ENCODE measurements around the gene AP3D1. TPM values are rescaled to one million over a fixed set of nuclear protein-coding genes. Genes with fewer than 3 reads are reported as not detected.

Gene AP3D1
- total RNA-seq, 2 donors from 2014 or later = 126 to 191 TPM

GRCh38 chr19:2111886-2112285 lies 39.5 kb downstream of the AP3D1 start:
- ATAC-seq (no peak), DNase-seq (ENCODE audit: low spot score) (no peak)
- Mint-ChIP-seq H3K9me3 (no peaks in the 10 kb centered on the region), H3K4me1 (ENCODE audit: low read depth in 2 of 2) (peaks cover 11 to 16% of the 10 kb centered on the region in 2 donors), H3K27ac (peak overlapping the region in 1 of 2 donors; percentile 28), H3K4me3 (no peak overlapping the region), H3K36me3 (peaks cover 21% of the 10 kb centered on the region), H3K27me3 (no peaks in the 10 kb centered on the region)

- H3K9me3 Mint-ChIP-seq = no peaks in the 10 kb centered on the region
- H3K4me3 Mint-ChIP-seq = no peak overlapping the region
- H3K27me3 Mint-ChIP-seq = no peaks in the 10 kb centered on the region
- H3K4me1 Mint-ChIP-seq (ENCODE audit: low read depth in 2 of 2) = peaks cover 11 to 16% of the 10 kb centered on the region in 2 donors
- H3K27ac Mint-ChIP-seq = no peak overlapping the region
- DNase-seq (ENCODE audit: low spot score) = no peak
- peaks cover 26% of the 10 kb centered on the region for H3K36me3 Mint-ChIP-seq
- ATAC-seq = no peak
Measured at GRCh38 chr19:2111425-2111824, 39.9 kb downstream of the AP3D1 start.

- DNase-seq (ENCODE audit: low spot score) (no peak), ATAC-seq (no peak)
- H3K36me3 Mint-ChIP-seq = peaks cover 26% of the 10 kb centered on the region
- no peak overlapping the region for H3K27ac Mint-ChIP-seq
- no peak overlapping the region for H3K4me3 Mint-ChIP-seq
- H3K27me3 Mint-ChIP-seq = no peaks in the 10 kb centered on the region
- peaks cover 11 to 16% of the 10 kb centered on the region in 2 donors for H3K4me1 Mint-ChIP-seq (ENCODE audit: low read depth in 2 of 2)
- no peaks in the 10 kb centered on the region for H3K9me3 Mint-ChIP-seq
Measured at GRCh38 chr19:2110822-2111221, 40.5 kb downstream of the AP3D1 start.

- no peak overlapping the region for H3K4me3 Mint-ChIP-seq
- peaks cover 11 to 12% of the 10 kb centered on the region in 2 donors for H3K4me1 Mint-ChIP-seq (ENCODE audit: low read depth in 2 of 2)
- ATAC-seq = no peak
- H3K27me3 Mint-ChIP-seq = no peaks in the 10 kb centered on the region
- H3K27ac Mint-ChIP-seq = no peak overlapping the region
- H3K9me3 Mint-ChIP-seq = no peaks in the 10 kb centered on the region
- H3K36me3 Mint-ChIP-seq = peaks cover 22% of the 10 kb centered on the region
- no peak for DNase-seq (ENCODE audit: low spot score)
Measured at GRCh38 chr19:2109046-2109864, 42.1 kb downstream of the AP3D1 start.

GRCh38 chr19:2108251-2109016 lies 42.9 kb downstream of the AP3D1 start:
- Mint-ChIP-seq H3K9me3 (no peaks in the 10 kb centered on the region), H3K27me3 (no peaks in the 10 kb centered on the region), H3K4me1 (ENCODE audit: low read depth in 2 of 2) (peaks cover 5 to 12% of the 10 kb centered on the region in 2 donors), H3K27ac (no peak overlapping the region), H3K4me3 (no peak overlapping the region), H3K36me3 (peaks cover 24% of the 10 kb centered on the region)
- no peak for DNase-seq (ENCODE audit: low spot score)
- ATAC-seq = peak in 1 of 2 donors; percentile 30

- H3K27ac Mint-ChIP-seq = no peak overlapping the region
- DNase-seq (ENCODE audit: low spot score) = no peak
- H3K27me3 Mint-ChIP-seq = no peaks in the 10 kb centered on the region
- peaks cover 5 to 8% of the 10 kb centered on the region in 2 donors for H3K4me1 Mint-ChIP-seq (ENCODE audit: low read depth in 2 of 2)
- H3K4me3 Mint-ChIP-seq = no peak overlapping the region
- peaks cover 23% of the 10 kb centered on the region for H3K36me3 Mint-ChIP-seq
- no peaks in the 10 kb centered on the region for H3K9me3 Mint-ChIP-seq
- no peak for ATAC-seq
Measured at GRCh38 chr19:2103045-2103707, 48.2 kb downstream of the AP3D1 start.

GRCh38 chr19:2101417-2102335 lies 49.7 kb downstream of the AP3D1 start:
- H3K27ac Mint-ChIP-seq = no peak overlapping the region
- peaks cover 13% of the 10 kb centered on the region for H3K36me3 Mint-ChIP-seq

GRCh38 chr19:2100719-2101061 lies 50.7 kb downstream of the AP3D1 start:
- Mint-ChIP-seq H3K36me3 (peaks cover 10% of the 10 kb centered on the region), H3K27ac (no peak overlapping the region), H3K4me1 (ENCODE audit: low read depth in 2 of 2) (peaks cover 10 to 13% of the 10 kb centered on the region in 2 donors), H3K27me3 (no peaks in the 10 kb centered on the region), H3K9me3 (no peaks in the 10 kb centered on the region), H3K4me3 (no peak overlapping the region)
- DNase-seq (ENCODE audit: low spot score) (no peak), ATAC-seq (no peak)

More at GRCh38 chr19:2101417-2102335, 49.7 kb downstream of the AP3D1 start:
- no peak for ATAC-seq
- H3K4me3 Mint-ChIP-seq = no peak overlapping the region
- H3K9me3 Mint-ChIP-seq = no peaks in the 10 kb centered on the region
- peaks cover 8 to 13% of the 10 kb centered on the region in 2 donors for H3K4me1 Mint-ChIP-seq (ENCODE audit: low read depth in 2 of 2)
- no peaks in the 10 kb centered on the region for H3K27me3 Mint-ChIP-seq
- no peak for DNase-seq (ENCODE audit: low spot score)

GRCh38 chr19:2099937-2100718 lies 51.2 kb downstream of the AP3D1 start:
- peaks cover 10% of the 10 kb centered on the region for H3K36me3 Mint-ChIP-seq
- no peak for DNase-seq (ENCODE audit: low spot score)
- no peaks in the 10 kb centered on the region for H3K9me3 Mint-ChIP-seq
- H3K4me1 Mint-ChIP-seq (ENCODE audit: low read depth in 2 of 2) = peaks cover 13 to 15% of the 10 kb centered on the region in 2 donors
- no peak overlapping the region for H3K27ac Mint-ChIP-seq
- no peaks in the 10 kb centered on the region for H3K27me3 Mint-ChIP-seq
- no peak overlapping the region for H3K4me3 Mint-ChIP-seq
- ATAC-seq = no peak

GRCh38 chr19:2099054-2099501 lies 52.3 kb downstream of the AP3D1 start:
- Mint-ChIP-seq H3K36me3 (peaks cover 11% of the 10 kb centered on the region), H3K4me3 (no peak overlapping the region), H3K27ac (no peak overlapping the region), H3K27me3 (no peaks in the 10 kb centered on the region), H3K4me1 (ENCODE audit: low read depth in 2 of 2) (peaks cover 22 to 23% of the 10 kb centered on the region in 2 donors), H3K9me3 (no peaks in the 10 kb centered on the region)
- no peak for DNase-seq (ENCODE audit: low spot score)
- no peak for ATAC-seq

- DNase-seq (ENCODE audit: low spot score) = no peak
- Mint-ChIP-seq H3K4me3 (no peak overlapping the region), H3K4me1 (ENCODE audit: low read depth in 2 of 2) (peaks cover 24 to 28% of the 10 kb centered on the region in 2 donors), H3K36me3 (peaks cover 5% of the 10 kb centered on the region), H3K9me3 (no peaks in the 10 kb centered on the region), H3K27ac (no peak overlapping the region), H3K27me3 (no peaks in the 10 kb centered on the region)
- ATAC-seq = no peak
Measured at GRCh38 chr19:2097886-2098327, 53.5 kb downstream of the AP3D1 start.

- no peaks in the 10 kb centered on the region for H3K27me3 Mint-ChIP-seq
- H3K9me3 Mint-ChIP-seq = no peaks in the 10 kb centered on the region
- H3K36me3 Mint-ChIP-seq = peaks cover 5% of the 10 kb centered on the region
- H3K4me1 Mint-ChIP-seq (ENCODE audit: low read depth in 2 of 2) = peaks cover 24 to 28% of the 10 kb centered on the region in 2 donors
- no peak for ATAC-seq
- DNase-seq (ENCODE audit: low spot score) = no peak
- H3K27ac Mint-ChIP-seq = no peak overlapping the region
- peak overlapping the region; percentile 85 for H3K4me3 Mint-ChIP-seq
Measured at GRCh38 chr19:2097203-2097885, 54.0 kb downstream of the AP3D1 start.
